HG03571 (cell line): ENCODE results near the gene FAM8A1.
A peak's percentile ranks its signal among the peaks of the same experiment; 100 is the strongest.
"Not testable (repeated sequence)": the region's sequence is repeated elsewhere in the genome, so short reads cannot be mapped to it uniquely, and the experiment has no call there.

Experiments used
- ATAC-seq: cut with Tn5 transposase; IDR thresholded peaks from one replicate; pipeline ENCODE4 v1.9.1; 2021; ENCODE audit not compliant: unreplicated experiment

Gene FAM8A1, protein sequence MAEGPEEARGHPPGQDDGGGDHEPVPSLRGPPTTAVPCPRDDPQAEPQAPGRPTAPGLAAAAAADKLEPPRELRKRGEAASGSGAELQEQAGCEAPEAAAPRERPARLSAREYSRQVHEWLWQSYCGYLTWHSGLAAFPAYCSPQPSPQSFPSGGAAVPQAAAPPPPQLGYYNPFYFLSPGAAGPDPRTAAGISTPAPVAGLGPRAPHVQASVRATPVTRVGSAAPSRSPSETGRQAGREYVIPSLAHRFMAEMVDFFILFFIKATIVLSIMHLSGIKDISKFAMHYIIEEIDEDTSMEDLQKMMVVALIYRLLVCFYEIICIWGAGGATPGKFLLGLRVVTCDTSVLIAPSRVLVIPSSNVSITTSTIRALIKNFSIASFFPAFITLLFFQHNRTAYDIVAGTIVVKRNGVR

DNA sequence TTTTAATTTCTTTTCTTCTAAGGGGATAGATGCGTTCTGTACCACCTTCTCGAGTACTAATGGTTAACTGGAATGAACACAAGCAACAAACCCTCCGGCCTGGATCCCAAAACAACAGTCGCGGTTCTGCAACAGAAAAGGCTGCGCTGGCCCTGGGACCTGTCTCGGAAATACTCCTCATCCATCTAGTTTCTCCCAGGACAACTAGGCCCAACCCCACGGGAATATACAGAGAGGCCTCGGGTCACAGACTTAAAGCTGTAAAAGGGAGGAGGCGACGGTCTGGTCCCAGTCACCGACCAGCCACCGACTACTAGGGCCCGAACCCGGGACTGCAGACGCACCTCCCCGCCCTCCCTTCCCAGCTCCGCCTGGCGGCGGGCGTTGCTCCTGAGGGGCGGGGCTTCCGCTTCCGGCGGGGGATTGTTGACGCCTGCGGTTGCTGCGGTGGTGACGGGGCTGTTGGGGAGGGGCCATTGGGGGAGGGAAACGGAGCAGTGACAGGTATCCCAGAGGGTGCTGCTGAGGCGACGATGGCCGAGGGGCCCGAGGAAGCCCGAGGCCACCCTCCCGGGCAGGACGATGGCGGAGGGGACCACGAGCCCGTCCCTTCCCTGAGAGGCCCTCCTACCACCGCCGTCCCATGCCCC lies at the start of gene FAM8A1:
Gene FAM8A1, plus strand, starts transcription at position 426 of the 650 bp plus-strand sequence. Its CDS starts 108 bp downstream, at position 534.
- ATAC-seq, result peak; percentile 88

DNA sequence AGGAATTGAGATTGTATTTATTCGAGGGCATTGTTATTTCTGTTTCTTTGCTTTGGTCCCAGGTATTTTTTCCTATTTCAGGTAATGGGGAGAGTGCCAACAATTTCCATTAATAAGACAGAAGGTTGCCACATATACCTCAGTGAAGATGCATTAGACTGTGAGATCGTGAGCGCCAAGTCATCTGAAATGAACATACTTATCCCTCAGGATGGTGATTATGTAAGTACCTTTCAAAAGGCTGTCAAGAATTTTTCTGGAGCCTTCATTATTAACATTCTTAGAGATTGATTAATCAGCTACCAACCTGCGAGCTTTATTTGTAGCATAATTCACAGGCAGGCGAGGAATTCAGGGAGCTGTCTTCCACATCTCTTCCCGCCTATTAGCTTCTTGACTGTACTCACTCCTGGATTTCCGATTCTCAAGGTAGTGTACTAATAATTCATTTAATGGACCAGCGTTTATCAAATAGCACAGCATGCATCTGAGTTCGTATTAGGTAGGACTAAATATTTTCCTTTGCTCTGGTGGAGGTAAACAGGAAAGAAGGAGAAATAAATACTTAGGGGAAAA lies 48.6 kb upstream of the FAM8A1 start:
- no peak for ATAC-seq

DNA sequence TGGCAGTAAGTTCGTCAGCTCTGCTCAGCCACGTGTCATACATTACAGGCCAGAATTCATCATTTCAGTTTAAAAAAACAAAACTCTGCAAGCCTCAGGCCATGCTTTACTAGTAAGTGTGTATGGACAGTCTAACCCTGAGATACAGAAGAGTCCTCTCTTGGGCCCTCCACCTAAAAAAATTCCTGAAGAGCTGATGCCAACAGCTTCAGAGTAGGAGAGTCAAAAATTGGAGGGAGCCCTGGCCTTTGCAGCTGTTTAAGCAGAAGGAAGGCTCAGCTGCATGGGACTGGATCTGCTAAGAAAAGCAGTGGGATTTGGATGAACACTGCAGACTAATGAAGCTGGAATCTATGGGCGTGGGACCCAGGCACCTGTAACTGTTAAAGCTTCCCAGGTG lies 47.2 kb upstream of the FAM8A1 start:
- no peak for ATAC-seq

DNA sequence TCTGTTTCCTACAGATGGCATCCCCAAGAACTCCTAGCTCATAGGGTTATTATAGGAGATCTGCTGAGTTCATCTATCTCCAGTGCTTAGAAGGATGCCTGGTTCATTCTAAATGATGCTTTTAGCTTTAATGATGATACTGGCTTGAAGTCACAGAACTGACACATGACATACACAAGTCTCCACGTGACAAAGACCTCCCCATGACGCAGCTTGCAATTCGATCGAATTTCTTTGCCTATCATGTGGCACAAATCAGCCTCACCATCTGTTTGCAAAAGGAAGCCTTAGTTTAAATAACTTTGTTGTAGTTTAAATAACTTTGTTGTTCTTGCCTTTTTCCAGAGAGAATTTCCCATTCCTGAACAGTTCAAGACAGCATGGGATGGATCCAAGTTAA lies 44.1 kb upstream of the FAM8A1 start:
- ATAC-seq, result no peak

DNA sequence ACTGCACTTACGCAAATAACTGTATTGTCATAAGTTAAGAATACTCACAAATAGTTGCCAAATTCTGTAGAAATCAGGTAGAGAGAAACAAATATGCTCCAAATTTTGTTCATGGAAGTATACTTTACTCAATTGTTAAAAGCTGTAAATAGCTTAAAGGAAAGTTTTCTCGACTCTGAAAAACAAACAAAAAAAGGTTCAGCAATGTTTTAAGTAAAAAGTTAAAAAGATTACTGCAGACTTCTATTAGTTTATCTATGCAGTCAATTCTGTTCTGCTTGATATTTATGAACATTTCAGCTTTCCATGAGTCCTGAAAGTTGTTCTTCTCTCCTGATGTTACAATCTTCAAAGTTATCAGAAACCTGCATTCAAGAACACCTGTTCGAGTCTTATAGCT lies 37.5 kb upstream of the FAM8A1 start:
- no peak for ATAC-seq

DNA sequence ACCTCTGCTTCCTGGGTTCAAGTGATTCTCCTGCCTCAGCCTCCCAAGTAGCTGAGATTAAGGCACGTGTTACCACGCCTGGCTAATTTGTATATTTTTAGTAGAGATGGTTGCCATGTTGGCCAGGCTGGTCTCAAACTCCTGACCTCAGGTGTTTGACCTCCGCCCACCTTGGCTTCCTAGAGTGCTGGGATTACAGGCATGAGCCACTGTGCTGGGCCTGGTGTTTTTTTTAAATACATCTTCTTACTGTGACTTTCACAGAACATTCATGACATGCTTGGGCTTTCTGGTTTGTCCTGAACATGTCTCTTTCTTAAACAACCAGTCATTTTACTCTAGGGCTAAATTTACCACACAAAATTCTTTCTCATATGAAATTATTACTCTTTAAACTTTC lies 34.7 kb upstream of the FAM8A1 start:
- no peak for ATAC-seq

DNA sequence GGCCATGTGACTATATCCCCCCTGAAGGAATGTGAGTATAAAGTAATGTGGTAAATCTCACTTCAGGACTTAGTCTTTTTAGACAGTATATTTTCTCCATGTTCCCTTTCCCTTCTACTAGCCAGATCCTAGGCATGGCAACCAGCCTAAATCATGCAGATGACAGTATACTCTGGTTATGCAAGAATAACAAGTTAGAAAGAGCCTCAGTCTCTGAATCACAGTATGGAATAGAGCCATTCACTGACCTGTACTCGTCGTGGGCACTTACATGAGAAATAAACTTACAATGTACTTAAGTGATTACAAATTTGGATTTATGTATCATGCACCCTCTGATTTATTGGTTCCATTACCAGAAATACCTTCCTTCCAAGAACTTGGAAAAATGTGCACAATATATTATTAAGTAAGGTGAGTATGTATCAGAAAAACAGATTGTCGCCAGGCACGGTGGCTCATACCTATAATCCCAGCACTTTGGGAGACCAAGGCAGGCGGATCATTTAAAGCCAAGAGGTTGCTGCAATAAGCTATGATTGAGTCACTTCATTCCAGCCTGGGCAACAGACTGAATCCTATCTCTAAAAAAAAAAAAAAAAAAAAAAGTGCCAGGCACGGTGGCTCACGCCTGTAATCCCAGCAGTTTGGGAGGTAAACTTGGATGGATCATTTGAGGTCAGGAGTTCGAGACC lies 25.1 kb upstream of the FAM8A1 start:
- ATAC-seq, result no peak

DNA sequence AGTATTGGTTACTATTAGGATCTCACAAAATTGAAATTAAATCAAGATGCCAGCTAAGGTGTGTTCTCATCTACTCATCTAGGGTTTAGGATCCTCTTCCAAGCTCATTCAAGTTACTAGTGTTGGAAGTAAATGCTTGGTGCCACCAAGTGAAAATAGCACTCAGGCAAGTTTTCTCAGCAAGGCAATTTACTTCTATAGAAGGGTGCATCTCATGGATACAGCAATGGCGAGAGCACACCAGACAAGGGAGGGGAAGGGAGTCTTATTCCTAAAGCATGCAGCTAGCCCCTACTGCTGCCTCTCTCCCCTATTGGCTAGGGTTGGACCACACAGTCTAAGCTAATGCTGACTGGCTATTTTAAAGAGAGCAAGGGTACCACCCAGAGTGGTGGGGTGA lies 23.0 kb upstream of the FAM8A1 start:
- ATAC-seq, result no peak

DNA sequence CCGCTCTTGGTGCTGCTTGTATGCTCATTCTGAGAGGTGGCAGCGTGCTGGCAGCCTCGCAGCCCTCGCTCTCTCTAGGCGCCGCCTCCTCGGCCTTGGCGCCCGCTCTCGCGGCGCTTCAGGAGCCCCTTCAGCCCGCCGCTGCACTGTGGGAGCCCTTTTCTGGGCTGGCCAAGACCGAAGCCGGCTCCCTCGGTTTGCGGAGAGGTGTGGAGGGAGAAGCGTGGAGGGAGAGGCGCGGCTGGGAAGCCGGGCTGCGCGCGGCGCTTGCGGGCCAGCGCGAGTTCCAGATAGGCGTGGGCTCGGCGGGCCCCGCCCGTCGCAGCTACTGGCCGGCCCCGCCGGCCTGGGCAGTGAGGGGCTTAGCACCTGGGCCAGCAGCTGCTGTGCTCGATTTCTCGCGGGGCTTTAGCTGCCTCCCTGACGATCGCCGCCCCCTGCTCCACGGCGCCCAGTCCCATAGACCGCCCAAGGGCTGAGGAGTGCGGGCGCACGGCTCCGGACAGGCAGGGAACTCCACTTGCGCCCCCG lies 19.5 kb upstream of the FAM8A1 start:
- ATAC-seq, result no peak

DNA sequence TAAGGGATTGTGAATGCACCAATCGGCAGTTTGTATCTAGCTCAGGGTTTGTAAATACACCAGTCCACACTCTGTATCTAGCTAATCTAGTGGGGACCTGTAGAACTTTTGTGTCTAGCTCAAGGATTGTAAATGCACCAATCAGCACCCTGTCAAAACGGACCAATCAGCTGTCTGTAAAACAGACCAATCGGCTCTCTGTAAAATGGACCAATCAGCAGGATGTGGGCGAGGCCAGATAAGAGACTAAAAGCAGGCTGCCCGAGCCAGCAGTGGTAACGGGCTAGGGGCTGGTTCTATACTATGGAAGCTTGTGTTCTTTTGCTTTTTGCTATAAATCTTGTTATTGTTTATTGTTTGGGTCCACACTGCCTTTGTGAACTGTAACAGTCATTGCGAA lies 18.8 kb upstream of the FAM8A1 start:
- not testable (repeated sequence) for ATAC-seq

DNA sequence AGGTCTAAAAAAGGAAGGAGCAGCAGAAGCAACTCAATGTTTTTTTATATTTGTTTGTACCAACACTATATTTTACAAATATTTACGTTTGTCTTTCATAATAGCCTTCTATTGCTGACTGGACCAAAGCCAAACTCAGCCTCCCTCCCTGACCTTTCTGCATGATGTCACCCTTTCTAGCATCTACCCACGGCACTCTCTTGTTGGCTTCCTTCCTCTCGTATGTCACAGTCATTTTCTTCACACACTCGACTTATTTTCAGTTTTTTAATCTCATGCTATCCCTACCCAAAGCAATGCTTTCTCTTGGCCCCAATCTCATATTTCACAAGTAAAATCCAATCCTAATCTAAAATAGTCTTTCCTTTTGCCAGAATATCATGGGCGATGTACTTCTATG lies 16.3 kb upstream of the FAM8A1 start:
- no peak for ATAC-seq

DNA sequence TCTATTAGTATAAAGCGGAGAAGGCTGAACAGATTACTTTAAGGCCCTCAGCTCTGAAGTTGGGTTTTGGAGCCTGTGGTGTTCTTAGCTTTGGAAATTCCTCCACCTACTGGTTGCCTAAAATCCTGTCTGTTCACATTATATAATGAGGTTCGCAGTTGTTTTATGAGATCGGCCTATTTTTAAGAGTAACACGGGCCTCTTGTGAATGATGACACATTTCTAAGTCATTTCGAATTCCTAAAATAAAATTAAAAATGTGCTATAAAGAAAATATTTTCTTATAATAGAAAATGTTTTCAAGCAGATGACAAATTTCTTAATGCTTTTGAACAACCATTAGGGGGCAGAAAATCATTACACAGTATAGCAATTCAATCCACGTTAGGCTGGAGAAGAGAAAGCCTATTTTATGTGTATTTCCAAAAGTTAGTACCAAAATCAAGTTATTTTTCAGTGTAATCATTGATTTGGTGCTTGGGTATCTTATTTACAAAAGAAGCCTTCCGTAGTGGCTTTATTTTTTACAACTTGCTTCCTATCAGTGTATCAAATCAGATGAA lies 15.8 kb upstream of the FAM8A1 start:
- no peak for ATAC-seq

DNA sequence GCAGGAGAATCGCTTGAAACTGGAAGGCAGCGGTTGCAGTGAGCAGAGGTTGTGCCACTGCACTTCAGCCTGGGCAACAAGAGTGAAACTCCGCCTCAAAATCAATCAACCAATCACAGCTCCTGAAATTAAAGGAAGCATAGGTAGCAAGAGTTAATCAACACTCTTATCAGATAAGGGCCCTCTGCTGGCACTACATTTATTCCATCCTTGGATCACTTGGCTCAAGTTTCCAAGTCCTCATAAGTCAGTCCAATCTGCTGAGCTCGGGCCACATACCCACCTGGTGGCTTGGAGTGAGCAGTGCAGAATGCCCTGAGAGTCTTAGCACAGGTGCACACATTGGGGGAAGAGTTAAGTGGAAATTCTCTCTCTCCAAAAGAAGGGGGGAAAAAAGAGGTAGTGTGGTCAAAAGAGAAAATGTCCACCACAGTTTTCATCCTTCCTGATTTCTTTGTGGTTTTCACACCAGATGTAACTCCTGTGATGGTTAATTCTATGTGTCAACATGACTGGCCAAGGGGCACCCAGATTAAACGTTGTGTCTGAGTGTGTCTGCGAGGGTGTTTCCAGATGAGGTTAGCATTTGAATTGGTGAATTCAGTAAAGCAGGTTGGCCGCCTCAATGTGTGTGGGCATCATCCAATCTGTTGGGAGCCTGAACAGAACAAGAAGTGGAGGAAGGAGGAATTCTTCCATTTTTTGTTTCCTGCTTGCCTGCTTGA lies 14.2 kb upstream of the FAM8A1 start:
- no peak for ATAC-seq

DNA sequence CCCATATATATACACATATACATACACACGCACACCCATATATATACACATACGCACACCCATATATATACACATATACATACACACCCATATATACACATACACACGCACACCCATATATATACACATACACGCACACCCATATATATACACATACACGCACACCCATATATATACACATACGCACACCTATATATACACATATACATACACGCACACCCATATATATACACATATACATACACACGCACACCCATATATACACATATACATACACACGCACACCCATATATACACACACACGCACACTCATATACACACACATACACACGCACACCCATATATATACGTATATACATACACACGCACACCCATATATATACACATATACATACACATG lies 13.5 kb upstream of the FAM8A1 start:
- not testable (repeated sequence) for ATAC-seq

DNA sequence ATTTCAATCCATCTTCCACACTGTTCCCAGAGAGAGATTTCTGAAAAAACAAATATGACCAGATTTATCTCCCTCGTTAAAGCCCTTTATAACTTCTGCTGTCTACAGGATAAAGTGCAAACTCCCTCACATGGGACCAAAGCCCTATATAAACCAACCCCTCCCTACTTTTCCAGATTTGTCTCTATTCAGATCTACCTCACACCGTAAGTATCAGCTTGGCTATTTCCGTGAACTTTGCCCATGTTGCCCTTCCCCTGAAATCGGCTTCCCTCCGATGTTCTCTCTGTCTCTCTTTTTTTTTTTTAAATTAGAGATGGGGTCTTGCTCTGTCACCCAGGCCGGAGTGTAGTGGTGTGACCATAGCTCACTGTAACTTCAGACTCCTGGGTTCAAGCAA lies 12.1 kb upstream of the FAM8A1 start:
- no peak for ATAC-seq

DNA sequence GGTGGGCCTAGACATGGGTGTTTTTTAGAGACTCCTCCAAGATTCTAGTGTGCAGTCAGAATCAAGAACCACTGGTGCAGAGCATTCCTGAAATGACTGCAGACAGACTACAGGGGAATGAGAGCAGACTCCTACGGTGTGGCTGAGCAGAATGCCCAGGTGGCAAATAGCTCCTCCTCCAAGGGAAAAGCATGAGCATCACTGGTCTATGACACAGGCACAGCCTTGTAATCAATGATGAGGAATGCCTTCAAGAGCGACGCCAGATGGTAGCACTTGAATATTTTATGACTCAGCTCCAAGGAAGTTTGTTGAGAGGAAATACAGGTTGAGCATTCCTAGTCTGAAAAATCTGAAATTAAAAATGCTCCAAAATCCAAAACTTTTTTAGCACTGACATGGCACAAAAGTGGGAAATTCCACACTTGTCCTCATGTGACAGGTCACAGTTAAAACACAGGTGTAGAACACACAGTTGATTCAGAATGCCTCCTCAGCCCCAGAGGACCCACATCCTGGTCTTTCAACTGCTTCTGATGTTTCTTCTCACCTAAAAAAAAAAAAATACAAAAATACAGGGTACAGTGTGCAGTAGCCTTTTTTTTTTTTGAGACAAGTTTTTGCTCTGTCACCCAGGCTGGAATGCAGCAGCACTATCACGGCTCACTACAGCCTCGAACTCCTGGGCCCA lies 10.6 kb upstream of the FAM8A1 start:
- no peak for ATAC-seq

DNA sequence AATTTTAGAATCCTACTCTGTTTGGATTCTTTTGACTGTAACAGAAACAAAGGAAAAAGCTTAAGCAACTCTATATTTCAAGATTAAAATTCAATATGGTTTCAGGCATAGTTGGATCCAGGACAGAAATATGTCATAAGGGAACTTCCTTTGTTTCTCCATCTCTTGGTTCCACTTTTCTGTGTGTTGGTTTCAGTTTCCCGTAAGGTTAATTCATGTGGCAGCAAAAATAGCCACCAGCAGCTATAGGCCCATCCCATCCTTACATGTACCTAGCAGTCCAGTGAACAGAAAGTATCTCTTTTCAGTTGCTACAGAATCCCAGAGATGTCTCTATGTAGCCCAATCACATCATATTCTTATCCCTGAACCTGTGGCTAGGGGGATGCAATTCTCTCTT lies 8.8 kb upstream of the FAM8A1 start:
- no peak for ATAC-seq

DNA sequence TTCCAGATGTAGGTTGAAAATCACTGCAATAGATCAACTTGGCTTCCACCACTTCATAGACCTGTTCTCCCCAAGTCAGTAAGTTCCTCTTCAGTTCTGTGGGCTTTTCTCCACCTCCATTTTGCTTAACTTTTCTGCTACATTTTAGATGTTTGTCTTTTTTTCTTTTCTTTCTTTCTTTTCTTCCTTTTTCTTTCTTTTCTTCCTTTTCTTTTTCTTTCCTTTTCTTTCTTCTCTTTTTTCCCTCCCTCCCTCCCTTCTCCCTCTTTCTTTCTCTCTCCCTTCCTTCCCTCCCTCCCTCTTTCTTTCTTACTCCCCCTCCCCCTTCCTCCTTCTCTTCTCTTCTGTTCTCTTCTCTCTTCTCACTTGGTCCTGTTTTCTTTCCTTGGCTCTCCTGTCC lies 6.9 kb upstream of the FAM8A1 start:
- no peak for ATAC-seq

DNA sequence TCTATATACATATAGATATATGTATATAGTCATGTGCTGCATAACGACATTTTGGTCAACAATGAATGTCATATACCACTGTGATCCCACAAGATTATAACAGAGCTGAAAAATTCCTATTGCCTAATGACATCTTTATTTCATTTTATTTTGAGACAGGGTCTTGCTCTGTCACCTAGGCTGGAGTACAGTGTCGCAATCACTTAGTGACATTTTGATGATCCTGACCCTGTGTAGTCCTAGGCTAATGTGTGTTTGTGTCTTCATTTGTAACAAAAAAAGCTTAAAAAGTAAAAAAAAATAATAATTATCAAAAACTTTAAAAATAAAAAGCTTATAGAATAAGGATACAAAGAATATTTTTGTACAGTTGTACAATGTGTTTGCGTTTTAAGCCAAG lies 4.0 kb upstream of the FAM8A1 start:
- ATAC-seq, result no peak
